DMS79 (cell line): ENCODE measurements around the gene TLR5.

Source experiments
- DNase-seq: peaks from one replicate; lab custom pipeline; 2025; lab: John Stamatoyannopoulos, UW

TLR5 gene

GRCh38 chr1:223147409-223147808 lies 4.4 kb upstream of the TLR5 start:
- DNase-seq, result no peak

GRCh38 chr1:223146745-223147144 lies 3.7 kb upstream of the TLR5 start:
- DNase-seq, result no peak

- no peak for DNase-seq
These were observed 1.9 kb upstream of the TLR5 start for GRCh38 chr1:223144914-223145313.

- no peak for DNase-seq
These were observed 1.4 kb upstream of the TLR5 start for GRCh38 chr1:223144431-223144830.

GRCh38 chr1:223143537-223144248 lies 645 bp upstream of the TLR5 start:
- DNase-seq, result no peak

GRCh38 chr1:223142269-223142668 lies 779 bp downstream of the TLR5 start:
- no peak for DNase-seq

- no peak for DNase-seq
These were observed 2.2 kb downstream of the TLR5 start for GRCh38 chr1:223140611-223141405.

GRCh38 chr1:223137455-223138085 lies 5.5 kb downstream of the TLR5 start:
- no peak for DNase-seq

- DNase-seq, result no peak
These were observed 7.0 kb downstream of the TLR5 start for GRCh38 chr1:223136086-223136485.

- no peak for DNase-seq
These were observed 7.7 kb downstream of the TLR5 start for GRCh38 chr1:223135176-223135942.

- peak; percentile 76 for DNase-seq
These were observed 9.1 kb downstream of the TLR5 start for GRCh38 chr1:223133824-223134435.

GRCh38 chr1:223133306-223133823 lies 9.7 kb downstream of the TLR5 start:
- DNase-seq, result no peak

- DNase-seq, result no peak
These were observed 13.7 kb downstream of the TLR5 start for GRCh38 chr1:223129229-223129901.

- DNase-seq, result no peak
These were observed 16.3 kb downstream of the TLR5 start for GRCh38 chr1:223126741-223127140.

GRCh38 chr1:223125766-223126165 lies 17.3 kb downstream of the TLR5 start:
- no peak for DNase-seq

GRCh38 chr1:223123011-223123610 lies 19.9 kb downstream of the TLR5 start:
- no peak for DNase-seq

GRCh38 chr1:223118418-223118817 lies 24.6 kb downstream of the TLR5 start:
- DNase-seq, result no peak

GRCh38 chr1:223116950-223117349 lies 26.1 kb downstream of the TLR5 start:
- no peak for DNase-seq

- no peak for DNase-seq
These were observed 28.2 kb downstream of the TLR5 start for GRCh38 chr1:223114871-223115270.

- DNase-seq, result no peak
These were observed 32.1 kb downstream of the TLR5 start for GRCh38 chr1:223110952-223111351.
